HepG2 (cell line): ENCODE data around the gene SYNJ2. TPM values are rescaled to one million over a fixed set of nuclear protein-coding genes. Genes with fewer than 3 reads are reported as not detected.

Experiments used
- ARNTL ChIP-seq: sonication (generic); formaldehyde crosslinking; IDR thresholded peaks from 2 replicates; pipeline ENCODE4 v1.4.0; 2020; ENCODE audit warnings: mild to moderate bottlenecking, missing genetic modification reagents
- E2F1 ChIP-seq: sonication (generic); formaldehyde crosslinking; IDR thresholded peaks from 2 replicates; pipeline ENCODE4 v1.5.0; 2020; ENCODE audit warnings: missing genetic modification reagents
- GATA4 ChIP-seq: sonication (generic); IDR thresholded peaks from 2 replicates; pipeline ENCODE4 v1.6.1; 2016; ENCODE audit warnings: antibody characterized with exemption, low read depth, borderline replicate concordance
- JUNB ChIP-seq: sonication (generic); formaldehyde crosslinking; IDR thresholded peaks from 2 replicates; pipeline ENCODE4 v1.8.0; 2022; ENCODE audit warnings: missing genetic modification reagents, mild to moderate bottlenecking, borderline replicate concordance
- KMT2A ChIP-seq: sonication (generic); formaldehyde crosslinking; IDR thresholded peaks from 2 replicates; pipeline ENCODE4 v1.4.0; 2020; ENCODE audit warnings: missing genetic modification reagents
- MNT ChIP-seq: fragments of 450-650 bp; IDR thresholded peaks from 2 replicates; pipeline ENCODE4 v1.6.1; 2016
- NFRKB ChIP-seq: fragments of 450-650 bp; IDR thresholded peaks from 2 replicates; pipeline ENCODE4 v1.6.1; 2017
- POGZ ChIP-seq: sonication (generic); formaldehyde crosslinking; IDR thresholded peaks from 2 replicates; pipeline ENCODE4 v1.4.0; 2020; ENCODE audit warnings: mild to moderate bottlenecking, missing genetic modification reagents
- RFX1 ChIP-seq: fragments of 450-650 bp; IDR thresholded peaks from 2 replicates; pipeline ENCODE4 v1.6.1; 2017
- TBX2 ChIP-seq: sonication (generic); formaldehyde crosslinking; IDR thresholded peaks from 2 replicates; pipeline ENCODE4 v1.5.0; 2020; ENCODE audit warnings: missing genetic modification reagents, mild to moderate bottlenecking, borderline replicate concordance
- ZBTB37 ChIP-seq: sonication (generic); formaldehyde crosslinking; IDR thresholded peaks from 2 replicates; pipeline ENCODE4 v1.4.0; 2020; ENCODE audit warnings: mild to moderate bottlenecking, missing genetic modification reagents
- ZKSCAN1 ChIP-seq: fragments of 150-350 bp; IDR thresholded peaks from 2 replicates; pipeline ENCODE4 v1.6.1; 2014; ENCODE audit warnings: low read length
- ZNF12 ChIP-seq: sonication (generic); formaldehyde crosslinking; IDR thresholded peaks from 2 replicates; pipeline ENCODE4 v1.5.0; 2020; ENCODE audit warnings: missing genetic modification reagents
- ZNF138 ChIP-seq: sonication (generic); formaldehyde crosslinking; IDR thresholded peaks from 2 replicates; pipeline ENCODE4 v1.5.0; 2020; ENCODE audit warnings: mild to moderate bottlenecking, low read depth, missing genetic modification reagents
- ZNF180 ChIP-seq: sonication (generic); formaldehyde crosslinking; IDR thresholded peaks from 2 replicates; pipeline ENCODE4 v1.4.0; 2020; ENCODE audit warnings: low read depth, missing genetic modification reagents, borderline replicate concordance
- ZNF354B ChIP-seq: sonication (generic); formaldehyde crosslinking; IDR thresholded peaks from 2 replicates; pipeline ENCODE4 v1.8.0; 2022; ENCODE audit warnings: mild to moderate bottlenecking, missing genetic modification reagents
- ZNF414 ChIP-seq: sonication (generic); formaldehyde crosslinking; IDR thresholded peaks from 2 replicates; pipeline ENCODE4 v1.5.0; 2020; ENCODE audit warnings: missing genetic modification reagents
- ZNF547 ChIP-seq: sonication (generic); formaldehyde crosslinking; IDR thresholded peaks from 2 replicates; pipeline ENCODE4 v1.5.1; 2020; ENCODE audit warnings: mild to moderate bottlenecking, missing genetic modification reagents
- ZNF556 ChIP-seq: sonication (generic); formaldehyde crosslinking; IDR thresholded peaks from 2 replicates; pipeline ENCODE4 v1.4.0; 2020; ENCODE audit warnings: mild to moderate bottlenecking, missing genetic modification reagents, borderline replicate concordance
- polyA plus RNA-seq, 8 experiments: library from polyadenylated mRNA; depleted of rRNA in 3 of 8; stranded (reverse) in 7 of 8; unstranded in 1 of 8; fragments of >200 nt; fragmentation: Illumina TruSeq in 4 of 8; extraction: Trizol in 4 of 8; gene quantifications; 2 replicates each; pipeline versions ENCODE4 v1.2.1 to v1.2.3, GENCODE V29; 2011 to 2016; ENCODE audit warnings: low read depth in 4 of 8, missing spikeins in 1 of 8, mixed read lengths in 1 of 8; ENCODE audit not compliant: insufficient read depth in 1 of 8
- total RNA-seq, 5 experiments: library from RNA; depleted of rRNA; stranded (reverse); fragments of >200 nt; fragmentation: Illumina TruSeq; extraction: Trizol; gene quantifications; 2 replicates each; pipeline ENCODE4 v1.2.3, GENCODE V29; 2016; ENCODE audit warnings: low read depth in 1 of 5
- TF ChIP-seq, protein P1 (sequence below): sonication (generic); formaldehyde crosslinking; IDR thresholded peaks from 2 replicates; pipeline ENCODE4 v1.8.0; 2023; ENCODE audit warnings: mild to moderate bottlenecking, missing genetic modification reagents
- TF ChIP-seq, protein P2 (sequence below): sonication (generic); formaldehyde crosslinking; IDR thresholded peaks from 2 replicates; pipeline ENCODE4 v1.5.0; 2020; ENCODE audit warnings: missing genetic modification reagents
- TF ChIP-seq, protein P3 (sequence below): sonication (generic); formaldehyde crosslinking; IDR thresholded peaks from 2 replicates; pipeline ENCODE4 v1.5.1; 2020; ENCODE audit warnings: missing genetic modification reagents, mild to moderate bottlenecking, borderline replicate concordance

SYNJ2 gene
- total and polyA plus RNA-seq, 2 of the 13 experiments (the other 11 are each of a cell fraction or from before 2014, with no cell fraction given) = 39.1 to 57.6 TPM

DNA sequence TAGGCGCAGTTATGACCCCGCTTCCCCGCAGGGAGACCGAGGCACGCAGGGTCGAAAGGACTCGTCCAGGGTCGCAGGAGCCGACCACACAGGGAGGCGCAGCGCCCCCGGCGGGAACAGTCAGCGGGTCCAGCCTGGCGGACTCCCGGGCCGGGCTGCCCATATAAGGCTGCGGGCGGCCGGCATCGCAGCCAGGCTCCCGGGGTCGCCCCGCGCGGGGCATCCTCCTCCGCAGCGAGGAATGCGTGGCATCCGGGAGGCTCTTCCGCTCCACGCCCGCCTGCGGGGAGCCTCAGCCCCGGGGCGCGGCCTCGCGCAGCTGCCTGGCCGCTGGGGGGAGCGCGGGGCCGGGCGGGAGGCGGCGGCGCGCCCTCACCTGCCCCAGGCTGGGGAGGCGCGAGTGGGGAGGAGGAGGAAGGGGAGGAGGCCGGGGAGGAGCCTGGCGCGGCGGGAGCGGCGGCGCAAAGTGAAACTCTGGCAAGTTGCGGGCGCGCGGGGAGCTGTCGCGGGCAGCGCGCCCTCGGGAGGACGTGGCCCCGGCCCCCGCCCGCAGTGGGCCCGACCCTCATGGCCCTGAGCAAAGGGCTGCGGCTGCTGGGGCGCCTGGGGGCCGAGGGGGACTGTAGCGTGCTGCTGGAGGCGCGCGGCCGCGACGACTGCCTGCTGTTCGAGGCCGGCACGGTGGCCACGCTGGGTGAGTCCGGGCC lies at the start of gene SYNJ2 (continued):
- TF ChIP-seq ZNF138 (CRISPR knock-in tag) (no peak; the same call in 1 of the 2 replicates), E2F1 (CRISPR knock-in tag) (no peak), ZNF414 (CRISPR knock-in tag) (0 out of 2 replicates have a peak, but pooled peaks have one; percentile 55), MNT (no peak), ZKSCAN1 (no peak), ZNF547 (CRISPR knock-in tag) (peak; percentile 78), ZBTB37 (no peak), ZNF12 (no peak), TBX2 (peak; percentile 70), POGZ (CRISPR knock-in tag) (peak; percentile 92), KMT2A (peak; percentile 49; the same call in 1 of the 2 replicates), RFX1 (no peak), ZNF556 (CRISPR knock-in tag) (no peak), ZNF180 (no peak), JUNB (no peak), GATA4 (no peak), NFRKB (no peak), ARNTL (CRISPR knock-in tag) (no peak), ZNF354B (CRISPR knock-in tag) (peak; percentile 85; the same call in 1 of the 2 replicates)
- TF ChIP-seq, protein P1, sequence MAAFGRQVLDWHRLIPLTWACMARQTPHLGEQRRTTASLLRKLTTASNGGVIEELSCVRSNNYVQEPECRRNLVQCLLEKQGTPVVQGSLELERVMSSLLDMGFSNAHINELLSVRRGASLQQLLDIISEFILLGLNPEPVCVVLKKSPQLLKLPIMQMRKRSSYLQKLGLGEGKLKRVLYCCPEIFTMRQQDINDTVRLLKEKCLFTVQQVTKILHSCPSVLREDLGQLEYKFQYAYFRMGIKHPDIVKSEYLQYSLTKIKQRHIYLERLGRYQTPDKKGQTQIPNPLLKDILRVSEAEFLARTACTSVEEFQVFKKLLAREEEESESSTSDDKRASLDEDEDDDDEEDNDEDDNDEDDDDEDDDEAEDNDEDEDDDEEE (CRISPR knock-in tag) = no peak; the same call in none of the 2 replicates
- TF ChIP-seq, protein P2, sequence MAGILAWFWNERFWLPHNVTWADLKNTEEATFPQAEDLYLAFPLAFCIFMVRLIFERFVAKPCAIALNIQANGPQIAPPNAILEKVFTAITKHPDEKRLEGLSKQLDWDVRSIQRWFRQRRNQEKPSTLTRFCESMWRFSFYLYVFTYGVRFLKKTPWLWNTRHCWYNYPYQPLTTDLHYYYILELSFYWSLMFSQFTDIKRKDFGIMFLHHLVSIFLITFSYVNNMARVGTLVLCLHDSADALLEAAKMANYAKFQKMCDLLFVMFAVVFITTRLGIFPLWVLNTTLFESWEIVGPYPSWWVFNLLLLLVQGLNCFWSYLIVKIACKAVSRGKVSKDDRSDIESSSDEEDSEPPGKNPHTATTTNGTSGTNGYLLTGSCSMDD (CRISPR knock-in tag) = 0 out of 2 replicates have a peak, but pooled peaks have one; percentile 20
- TF ChIP-seq, protein P3, sequence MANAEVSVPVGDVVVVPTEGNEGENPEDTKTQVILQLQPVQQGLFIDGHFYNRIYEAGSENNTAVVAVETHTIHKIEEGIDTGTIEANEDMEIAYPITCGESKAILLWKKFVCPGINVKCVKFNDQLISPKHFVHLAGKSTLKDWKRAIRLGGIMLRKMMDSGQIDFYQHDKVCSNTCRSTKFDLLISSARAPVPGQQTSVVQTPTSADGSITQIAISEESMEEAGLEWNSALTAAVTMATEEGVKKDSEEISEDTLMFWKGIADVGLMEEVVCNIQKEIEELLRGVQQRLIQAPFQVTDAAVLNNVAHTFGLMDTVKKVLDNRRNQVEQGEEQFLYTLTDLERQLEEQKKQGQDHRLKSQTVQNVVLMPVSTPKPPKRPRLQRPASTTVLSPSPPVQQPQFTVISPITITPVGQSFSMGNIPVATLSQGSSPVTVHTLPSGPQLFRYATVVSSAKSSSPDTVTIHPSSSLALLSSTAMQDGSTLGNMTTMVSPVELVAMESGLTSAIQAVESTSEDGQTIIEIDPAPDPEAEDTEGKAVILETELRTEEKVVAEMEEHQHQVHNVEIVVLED (CRISPR knock-in tag) = peak; percentile 51; the same call in 1 of the 2 replicates
